Neural progenitor cell (in vitro differentiated cells): ENCODE measurements around the gene TMEM9B. TPM values are rescaled to one million over a fixed set of nuclear protein-coding genes. Genes with fewer than 3 reads are reported as not detected.

ENCODE experiments used
- DNase-seq: peaks from one replicate; pipeline ENCODE4 v3.0.0-alpha.2; 2016; ENCODE audit warnings: low spot score
- H2AFZ ChIP-seq: fragments of 200-600 bp; sonication (generic); replicated peaks from 2 replicates; pipeline ENCODE4 v1.6.1; 2016; ENCODE audit warnings: antibody characterized with exemption
- H3F3A ChIP-seq: fragments of 200-600 bp; sonication (generic); 2 replicates; pipeline ENCODE4 v1.6.1; 2016; ENCODE audit warnings: antibody characterized with exemption, low read depth
- H3K27ac ChIP-seq: fragments of 200-600 bp; sonication (generic); 2 replicates; pipeline ENCODE4 v1.5.1; 2016; ENCODE audit warnings: mild to moderate bottlenecking
- H3K27me3 ChIP-seq: fragments of 200-600 bp; sonication (generic); 2 replicates; pipeline ENCODE4 v1.6.1; 2016; ENCODE audit warnings: mild to moderate bottlenecking, moderate library complexity
- H3K36me3 ChIP-seq: fragments of 200-600 bp; sonication (generic); 2 replicates; pipeline ENCODE4 v1.5.1; 2016
- H3K4me1 ChIP-seq: fragments of 200-600 bp; sonication (generic); 2 replicates; pipeline ENCODE4 v1.6.1; 2016; ENCODE audit warnings: mixed run types
- H3K4me2 ChIP-seq: fragments of 200-600 bp; sonication (generic); 2 replicates; pipeline ENCODE4 v1.6.1; 2016
- H3K4me3 ChIP-seq: fragments of 200-600 bp; sonication (generic); 2 replicates; pipeline ENCODE4 v1.5.1; 2016
- H3K79me2 ChIP-seq: fragments of 200-600 bp; sonication (generic); 2 replicates; pipeline ENCODE4 v1.6.1; 2016; ENCODE audit warnings: low read depth
- H3K9ac ChIP-seq: fragments of 200-600 bp; sonication (generic); 2 replicates; pipeline ENCODE4 v1.6.1; 2016
- H3K9me3 ChIP-seq: fragments of 200-600 bp; sonication (generic); 2 replicates; pipeline ENCODE4 v1.5.1; 2016; ENCODE audit warnings: low read depth
- H4K20me1 ChIP-seq: fragments of 200-600 bp; sonication (generic); 2 replicates; pipeline ENCODE4 v1.6.1; 2016; ENCODE audit warnings: low read depth
- H3K27ac Mint-ChIP-seq: 3 replicates; pipeline ENCODE4 v1.8.0; 2021; ENCODE audit warnings: mixed read lengths
- H3K27me3 Mint-ChIP-seq: 2 replicates; pipeline ENCODE4 v1.8.0; 2022; ENCODE audit warnings: low read depth, mild to moderate bottlenecking, inconsistent platforms, moderate library complexity, mixed read lengths; ENCODE audit not compliant: insufficient read depth
- H3K36me3 Mint-ChIP-seq: 3 replicates; pipeline ENCODE4 v1.8.0; 2021; ENCODE audit warnings: mixed read lengths
- H3K4me1 Mint-ChIP-seq: 3 replicates; pipeline ENCODE4 v1.8.0; 2021; ENCODE audit warnings: mixed read lengths
- H3K4me3 Mint-ChIP-seq: 3 replicates; pipeline ENCODE4 v1.8.0; 2021; ENCODE audit warnings: mild to moderate bottlenecking, moderate library complexity, mixed read lengths
- H3K9me3 Mint-ChIP-seq: 3 replicates; pipeline ENCODE4 v1.8.0; 2020; ENCODE audit warnings: mixed read lengths
- CTCF ChIP-seq: fragments of 200-600 bp; sonication (generic); IDR thresholded peaks from 2 replicates; pipeline ENCODE4 v1.5.1; 2017; ENCODE audit warnings: antibody characterized with exemption, mild to moderate bottlenecking
- EZH2 ChIP-seq: fragments of 200-600 bp; sonication (generic); IDR thresholded peaks from 2 replicates; pipeline ENCODE4 v1.6.1; 2017; ENCODE audit warnings: antibody characterized with exemption, mild to moderate bottlenecking, moderate library complexity
- EZH2phosphoT487 ChIP-seq: fragments of 200-600 bp; sonication (generic); IDR thresholded peaks from 2 replicates; pipeline ENCODE4 v1.6.1; 2017; ENCODE audit warnings: antibody characterized with exemption
- total RNA-seq: library from RNA; depleted of rRNA; stranded (reverse); fragments of >200 nt; gene quantifications from 2 replicates; pipeline ENCODE4 v1.2.3, GENCODE V29; 2015; ENCODE audit warnings: low replicate concordance

The TMEM9B gene
- total RNA-seq, 1 donor from 2014 or later = 17.6 TPM

GRCh38 chr11:8971924-8972316 lies 7.7 kb upstream of the TMEM9B start:
- H4K20me1 ChIP-seq = no peaks in the 10 kb centered on the region
- no peaks in the 10 kb centered on the region for H3K4me1 Mint-ChIP-seq
- H3K9ac ChIP-seq = no peak overlapping the region
- no peak overlapping the region for H3K27ac ChIP-seq
- TF ChIP-seq CTCF (no peak), EZH2phosphoT487 (no peak), EZH2 (no peak)
- no peaks in the 10 kb centered on the region for H3K36me3 ChIP-seq
- no peak overlapping the region for H2AFZ ChIP-seq
- peaks cover 3% of the 10 kb centered on the region for H3K9me3 Mint-ChIP-seq
- H3K36me3 Mint-ChIP-seq = peaks cover 2% of the 10 kb centered on the region
- no peak for DNase-seq
- H3K27me3 ChIP-seq = no peaks in the 10 kb centered on the region
- H3K4me3 Mint-ChIP-seq = no peak overlapping the region
- H3K9me3 ChIP-seq = no peaks in the 10 kb centered on the region
- no peaks in the 10 kb centered on the region for H3K79me2 ChIP-seq
- no peak overlapping the region for H3K4me3 ChIP-seq
- H3K27me3 Mint-ChIP-seq = peaks cover 2% of the 10 kb centered on the region
- no peak overlapping the region for H3K4me2 ChIP-seq
- H3K27ac Mint-ChIP-seq = no peak overlapping the region
- H3K4me1 ChIP-seq = no peaks in the 10 kb centered on the region
- peaks cover 2% of the 10 kb centered on the region for H3F3A ChIP-seq

DNA sequence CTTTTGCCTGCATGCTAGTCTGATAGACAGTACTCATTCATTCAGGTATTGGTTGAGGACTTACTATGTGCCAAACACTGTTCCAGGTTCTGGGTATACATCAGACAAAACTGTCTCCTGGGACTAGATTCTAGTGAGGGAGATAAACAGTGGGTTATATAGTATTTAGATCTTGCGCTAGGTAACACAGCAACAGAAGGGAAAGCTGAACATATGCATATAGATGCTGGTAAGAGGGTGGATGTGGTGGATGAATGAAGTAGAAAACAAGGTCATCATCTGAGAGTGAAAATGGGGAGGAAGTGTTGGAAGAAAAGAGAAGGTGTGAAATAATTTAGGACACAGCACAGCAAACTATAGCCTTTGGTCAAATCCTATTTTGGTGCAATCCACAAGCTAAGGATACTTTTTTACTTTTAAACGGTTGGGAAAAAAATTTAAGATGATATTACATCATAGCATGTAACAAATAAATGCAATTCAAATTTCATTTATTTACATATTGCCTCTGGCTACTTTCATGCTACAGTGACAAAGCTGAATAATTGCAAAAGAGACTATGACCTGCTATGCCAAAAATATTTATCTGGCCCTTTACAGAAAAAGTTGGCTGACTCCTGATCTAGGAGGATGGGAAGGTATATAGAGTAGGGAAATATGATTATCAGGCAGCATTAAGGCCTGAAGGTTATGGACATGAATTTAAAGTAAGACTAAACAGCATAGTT lies 7.1 kb upstream of the TMEM9B start:
- no peaks in the 10 kb centered on the region for H4K20me1 ChIP-seq
- no peak overlapping the region for H3K27ac ChIP-seq
- no peak for DNase-seq
- no peak for TF ChIP-seq EZH2phosphoT487
- no peak for TF ChIP-seq EZH2
- TF ChIP-seq CTCF = no peak
- Mint-ChIP-seq H3K36me3 (peaks cover 2% of the 10 kb centered on the region), H3K9me3 (peaks cover 2% of the 10 kb centered on the region), H3K4me3 (no peak overlapping the region), H3K27me3 (no peaks in the 10 kb centered on the region), H3K27ac (no peak overlapping the region), H3K4me1 (no peaks in the 10 kb centered on the region)
- H3K9ac ChIP-seq = no peak overlapping the region
- H3K4me1 ChIP-seq = no peaks in the 10 kb centered on the region
- no peak overlapping the region for H2AFZ ChIP-seq
- H3K4me2 ChIP-seq = no peak overlapping the region
- H3K9me3 ChIP-seq = no peaks in the 10 kb centered on the region
- H3K4me3 ChIP-seq = no peak overlapping the region
- H3F3A ChIP-seq = peaks cover 2% of the 10 kb centered on the region
- no peaks in the 10 kb centered on the region for H3K79me2 ChIP-seq
- H3K36me3 ChIP-seq = no peaks in the 10 kb centered on the region
- H3K27me3 ChIP-seq = no peaks in the 10 kb centered on the region

- Mint-ChIP-seq H3K36me3 (no peaks in the 10 kb centered on the region), H3K4me3 (no peak overlapping the region), H3K9me3 (no peaks in the 10 kb centered on the region), H3K4me1 (peaks cover 23% of the 10 kb centered on the region), H3K27me3 (no peaks in the 10 kb centered on the region), H3K27ac (no peak overlapping the region)
- Histone ChIP-seq H3K4me1 (peaks cover 11% of the 10 kb centered on the region), H4K20me1 (no peaks in the 10 kb centered on the region), H3F3A (peaks cover 22% of the 10 kb centered on the region), H3K4me2 (no peak overlapping the region), H2AFZ (no peak overlapping the region), H3K36me3 (no peaks in the 10 kb centered on the region), H3K27me3 (no peaks in the 10 kb centered on the region), H3K4me3 (no peak overlapping the region), H3K27ac (no peak overlapping the region), H3K9me3 (no peaks in the 10 kb centered on the region), H3K9ac (no peak overlapping the region), H3K79me2 (peaks cover 15% of the 10 kb centered on the region)
- TF ChIP-seq EZH2phosphoT487 = no peak
- no peak for TF ChIP-seq CTCF
- TF ChIP-seq EZH2 = no peak
- DNase-seq = no peak
Observed at GRCh38 chr11:8967184-8967583, 2.9 kb upstream of the TMEM9B start.
